ENCODE measurements around the gene UQCRC1.
A peak's percentile ranks its signal among the peaks of the same experiment; 100 is the strongest.

The UQCRC1 gene

DNA sequence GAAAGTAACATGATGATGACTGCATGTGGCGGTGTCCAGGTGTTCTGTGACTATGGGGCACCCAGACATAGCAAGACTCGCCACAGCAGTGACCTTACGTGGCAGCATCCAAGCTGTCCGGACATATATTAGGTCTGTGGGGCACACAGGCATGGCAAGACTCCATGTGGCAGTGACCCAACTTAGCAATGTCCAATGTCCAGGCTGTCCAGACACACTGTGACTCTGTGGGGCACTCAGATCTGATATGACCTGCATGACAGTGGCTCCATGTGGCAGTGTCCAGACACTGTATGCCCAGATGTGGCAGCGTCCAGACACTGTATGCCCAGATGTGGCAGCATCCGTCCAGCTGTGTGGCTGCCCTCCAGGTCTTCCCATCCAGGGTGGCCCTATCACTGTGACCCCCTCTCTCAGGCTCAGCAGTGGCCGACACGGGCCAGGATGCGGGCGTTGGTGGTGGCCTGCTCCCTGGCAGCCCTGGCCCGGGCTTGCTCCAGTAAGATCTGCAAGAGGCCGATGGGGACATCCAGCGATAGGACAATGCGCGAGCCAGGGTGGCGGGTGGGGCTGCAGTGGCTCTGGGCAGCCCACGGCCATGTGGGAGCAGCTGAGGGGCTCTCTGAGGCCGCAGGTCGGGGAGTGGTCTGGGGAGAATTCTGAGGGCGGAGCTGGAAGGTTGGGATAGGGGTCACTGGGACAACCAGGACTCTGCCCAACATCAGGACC, 46.9 kb downstream of the UQCRC1 start:
- DNase-seq (ENCODE audit: low read depth) = no peak
- no peak overlapping the region for H3K4me3 ChIP-seq (ENCODE audit: low read length)
- TF ChIP-seq, protein P1, sequence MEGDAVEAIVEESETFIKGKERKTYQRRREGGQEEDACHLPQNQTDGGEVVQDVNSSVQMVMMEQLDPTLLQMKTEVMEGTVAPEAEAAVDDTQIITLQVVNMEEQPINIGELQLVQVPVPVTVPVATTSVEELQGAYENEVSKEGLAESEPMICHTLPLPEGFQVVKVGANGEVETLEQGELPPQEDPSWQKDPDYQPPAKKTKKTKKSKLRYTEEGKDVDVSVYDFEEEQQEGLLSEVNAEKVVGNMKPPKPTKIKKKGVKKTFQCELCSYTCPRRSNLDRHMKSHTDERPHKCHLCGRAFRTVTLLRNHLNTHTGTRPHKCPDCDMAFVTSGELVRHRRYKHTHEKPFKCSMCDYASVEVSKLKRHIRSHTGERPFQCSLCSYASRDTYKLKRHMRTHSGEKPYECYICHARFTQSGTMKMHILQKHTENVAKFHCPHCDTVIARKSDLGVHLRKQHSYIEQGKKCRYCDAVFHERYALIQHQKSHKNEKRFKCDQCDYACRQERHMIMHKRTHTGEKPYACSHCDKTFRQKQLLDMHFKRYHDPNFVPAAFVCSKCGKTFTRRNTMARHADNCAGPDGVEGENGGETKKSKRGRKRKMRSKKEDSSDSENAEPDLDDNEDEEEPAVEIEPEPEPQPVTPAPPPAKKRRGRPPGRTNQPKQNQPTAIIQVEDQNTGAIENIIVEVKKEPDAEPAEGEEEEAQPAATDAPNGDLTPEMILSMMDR (conservative IDR thresholded peaks at IDR 0.05; ENCODE audit: low read depth, low read length) = no peak

DNA sequence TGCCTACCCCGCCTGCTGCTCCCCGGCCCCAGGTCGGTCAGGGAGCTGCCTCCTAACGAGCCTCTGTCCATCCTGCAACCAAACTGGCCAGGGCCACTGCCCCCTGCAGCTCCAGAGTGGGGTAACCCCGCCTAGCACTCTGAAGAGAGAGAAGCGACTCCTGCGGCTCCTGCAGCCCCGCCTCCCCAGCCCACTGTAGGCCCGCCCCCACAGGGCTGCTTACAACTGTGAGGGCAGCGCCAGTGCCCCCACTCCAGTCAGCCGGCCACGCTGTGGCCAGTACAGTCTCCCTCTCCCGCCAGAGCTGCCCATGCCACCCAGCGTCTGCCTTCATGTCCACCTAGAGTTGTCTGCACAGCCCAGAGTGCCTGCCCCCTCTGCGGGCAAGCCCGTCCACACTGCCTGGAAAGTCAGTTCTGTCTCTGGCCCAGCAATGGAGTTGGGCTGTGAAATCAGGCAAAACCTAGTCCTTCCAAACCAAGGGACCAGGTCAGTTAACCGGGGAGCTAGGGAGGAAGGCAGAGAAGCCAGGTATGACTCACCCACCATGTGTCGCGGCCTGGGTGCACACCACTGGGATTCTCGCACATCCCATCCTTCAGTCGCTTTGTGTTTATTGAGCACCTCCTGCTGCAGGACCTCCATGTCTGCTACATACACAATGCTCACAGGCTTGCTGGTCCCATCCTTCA, 48.3 kb downstream of the UQCRC1 start:
- H3K4me3 ChIP-seq (ENCODE audit: low read length) = peak overlapping the region; percentile 20
- DNase-seq (ENCODE audit: low read depth) = no peak
- TF ChIP-seq, protein P1 (conservative IDR thresholded peaks at IDR 0.05; ENCODE audit: low read depth, low read length) = peak; percentile 43

DNA sequence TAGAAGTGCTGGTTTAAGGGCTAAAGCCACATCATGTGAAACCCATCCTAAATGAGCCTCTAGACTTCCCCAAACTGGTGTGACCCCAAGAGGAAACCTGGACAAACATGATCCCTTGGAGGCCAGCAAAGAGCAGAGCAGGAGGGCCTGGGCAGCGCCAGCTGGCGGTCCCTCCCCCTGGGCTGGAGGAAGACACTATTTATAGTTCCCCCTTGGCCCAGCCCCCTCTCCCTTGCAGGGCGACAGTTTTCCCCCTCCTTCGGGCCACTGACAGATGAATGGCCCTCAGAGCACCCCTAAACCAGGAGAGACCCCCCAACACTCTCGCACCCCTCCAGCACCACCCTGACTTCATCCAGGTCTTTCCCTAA, 48.8 kb downstream of the UQCRC1 start:
- H3K4me3 ChIP-seq (ENCODE audit: low read length) = peak overlapping the region; percentile 20
- no peak for DNase-seq (ENCODE audit: low read depth)
- TF ChIP-seq, protein P1 (conservative IDR thresholded peaks at IDR 0.05; ENCODE audit: low read depth, low read length) = no peak

DNA sequence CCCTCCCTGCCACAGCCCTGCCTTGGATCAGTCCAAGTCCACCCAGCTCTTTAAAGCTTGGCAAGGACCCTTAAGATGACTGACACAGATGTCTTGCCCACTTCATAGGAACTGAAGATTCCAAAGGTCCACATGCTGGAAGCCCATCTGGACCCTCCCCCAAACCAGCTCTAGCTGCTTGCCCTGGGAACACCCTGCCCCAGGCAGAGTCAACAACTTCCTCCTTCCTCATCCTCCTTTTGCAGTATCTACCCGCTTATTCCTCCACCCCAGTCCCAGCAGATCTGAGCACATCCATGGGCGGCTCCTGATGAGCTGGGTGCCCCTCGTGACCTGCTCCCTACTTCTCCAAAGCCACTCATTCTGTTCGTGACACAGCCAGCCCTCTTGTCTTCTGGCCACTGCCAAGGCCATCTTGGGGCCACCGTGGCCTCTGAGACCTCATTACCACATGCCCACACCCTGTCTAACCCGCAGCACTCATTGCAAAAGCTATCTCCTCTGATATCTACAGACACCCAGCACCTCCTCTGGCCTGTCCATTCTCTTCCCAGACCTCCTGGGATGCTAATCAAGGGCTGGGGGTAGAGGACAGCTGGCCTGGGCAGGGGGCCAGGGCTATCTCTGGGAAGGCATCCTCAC, 50.8 kb downstream of the UQCRC1 start:
- DNase-seq (ENCODE audit: low read depth) = no peak
- TF ChIP-seq, protein P1 (conservative IDR thresholded peaks at IDR 0.05; ENCODE audit: low read depth, low read length) = no peak

DNA sequence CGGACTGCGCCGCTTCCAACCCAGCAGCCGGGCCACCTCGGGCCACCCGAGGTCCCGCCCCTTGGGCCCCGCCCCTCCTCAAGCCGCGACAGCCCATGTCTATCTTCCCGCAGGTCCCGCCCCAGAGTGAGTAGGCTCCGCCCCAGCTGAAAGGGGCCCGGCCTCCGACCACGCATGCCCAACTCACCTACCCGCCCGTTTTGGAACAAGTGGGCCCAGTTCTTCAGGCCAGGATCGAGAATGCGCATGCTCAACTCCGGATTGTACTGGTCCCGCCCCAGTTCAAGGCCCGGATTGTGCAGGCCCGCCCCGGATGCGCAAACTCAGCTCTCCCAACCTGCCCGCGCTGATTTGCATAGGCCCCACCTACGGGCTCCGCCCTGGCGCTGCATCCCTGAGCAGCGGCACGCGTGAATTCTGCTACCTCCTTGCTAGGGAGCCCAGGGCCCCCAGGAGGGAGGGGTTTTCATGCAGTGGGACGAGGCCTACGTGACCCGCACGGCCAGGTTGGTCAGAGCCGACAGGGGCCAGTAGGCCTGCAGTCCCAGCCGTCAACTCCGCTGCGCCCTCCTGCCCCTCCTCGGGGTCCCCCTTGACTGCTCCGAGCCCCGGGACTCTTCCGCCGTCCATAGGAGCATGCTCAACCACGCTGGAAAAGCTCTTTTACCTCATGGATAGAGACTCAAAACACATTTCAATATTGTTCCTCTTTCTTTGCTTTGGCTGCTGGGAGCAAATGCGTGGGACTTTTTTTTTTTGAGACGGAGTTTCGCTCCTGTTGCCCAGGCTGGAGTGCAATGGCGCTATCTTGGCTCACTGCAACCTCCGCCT, 52.4 kb downstream of the UQCRC1 start, which contains the start of gene PFKFB4:
TSS of gene PFKFB4 (minus strand) at position 8 of the 831 bp plus-strand sequence. CDS start 26 bp downstream, outside the sequence.
- peak; percentile 97 for DNase-seq (ENCODE audit: low read depth)
- peak within 1 kb of the TSS; percentile 80 for H3K4me3 ChIP-seq (ENCODE audit: low read length)
- TF ChIP-seq, protein P1 (conservative IDR thresholded peaks at IDR 0.05; ENCODE audit: low read depth, low read length) = no peak

More for the DNA sequence above, 50.8 kb downstream of the UQCRC1 start:
- no peak overlapping the region for H3K4me3 ChIP-seq (ENCODE audit: low read length)

DNA sequence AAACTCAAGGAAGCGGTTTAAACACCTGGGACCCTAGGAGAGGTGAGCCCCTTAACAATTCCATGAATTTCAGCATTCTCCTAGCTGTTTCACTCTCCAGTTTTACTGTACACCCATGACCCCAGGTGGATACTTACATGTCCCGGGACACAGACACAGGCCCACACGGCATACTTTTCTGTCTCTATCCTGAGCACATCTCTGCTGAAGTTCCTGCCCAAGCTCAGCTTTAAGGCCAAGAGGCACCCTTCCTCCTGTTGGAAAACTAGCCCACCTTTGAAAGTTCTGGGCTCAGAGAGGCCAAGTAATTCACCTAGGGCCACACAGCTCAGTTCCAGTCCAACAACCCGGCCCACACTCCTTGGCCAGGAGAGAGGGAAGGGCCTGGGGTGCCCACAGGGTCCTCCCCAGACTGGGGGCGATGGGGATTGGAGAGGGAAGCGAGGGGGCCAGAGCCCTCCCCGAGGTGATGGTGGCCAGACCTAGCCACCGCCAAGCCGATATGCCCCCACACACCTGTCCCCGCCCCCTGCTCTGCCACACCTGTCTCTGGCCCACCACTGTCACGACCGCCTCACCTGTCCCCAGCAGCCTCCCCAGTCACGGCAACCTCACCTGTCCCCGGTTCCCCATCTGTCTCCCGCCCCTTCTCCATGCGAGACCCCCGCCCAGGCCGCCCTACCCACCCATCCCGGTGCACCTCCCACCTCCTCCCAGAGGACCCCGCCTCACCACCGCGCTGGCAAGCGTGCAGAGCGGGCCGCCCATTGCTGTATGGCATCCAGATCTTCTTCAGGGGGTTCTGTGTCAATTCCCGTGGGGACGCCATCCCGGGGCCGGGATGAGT, 53.3 kb downstream of the UQCRC1 start:
- TF ChIP-seq, protein P1 (conservative IDR thresholded peaks at IDR 0.05; ENCODE audit: low read depth, low read length) = no peak
- peak overlapping the region; percentile 80 for H3K4me3 ChIP-seq (ENCODE audit: low read length)
- no peak for DNase-seq (ENCODE audit: low read depth)

All from retinal pigment epithelial cell (primary cell).